Activated T-helper 1 cell treated with anti-CD3 and anti-CD28 coated beads, Interleukin-12 subunit alpha, Interleukin-12 subunit beta, Interleukin-2, Interleukin-4 antibody, amounts not matched to agents 30 ng/mL and 10 ng/mL and 1 ng/mL, durations not matched to agents 14 hours and 24 hours and 36 hours (primary cell): ENCODE data around the gene MTRF1. TPM values are rescaled to one million over a fixed set of nuclear protein-coding genes. Genes with fewer than 3 reads are reported as not detected.

Experiments used
- total RNA-seq: library from RNA; stranded (reverse); gene quantifications from 2 replicates; pipeline ENCODE4 v1.2.3, GENCODE V29; 2022

MTRF1 gene
- total RNA-seq, 1 donor from 2014 or later: 17.5 TPM

Other genes starting within 250 kb of the MTRF1 start
- 75.3 and 76.8 TPM in 2 replicates for gene ELF1, start 244.3 kb downstream of the MTRF1 start, total RNA-seq
- gene WBP4, start 202.1 kb downstream of the MTRF1 start, total RNA-seq: 13.4 and 14.0 TPM in 2 replicates
- gene KBTBD6, start 130.8 kb downstream of the MTRF1 start, total RNA-seq: 6.6 and 6.8 TPM in 2 replicates
- 6.2 and 6.3 TPM in 2 replicates for gene KBTBD7, start 69.0 kb downstream of the MTRF1 start, total RNA-seq
- gene NAA16, start 47.7 kb upstream of the MTRF1 start, total RNA-seq: 31.9 and 33.4 TPM in 2 replicates
- gene RGCC, start 194.0 kb upstream of the MTRF1 start, total RNA-seq: 135 and 139 TPM in 2 replicates